Measurements from ENCODE around the gene USP7.

- no peak for TF ChIP-seq CBX5 (IDR thresholded peaks at IDR 0.05; ENCODE audit: low read depth)
- TF ChIP-seq MXI1 (IDR thresholded peaks at IDR 0.05; ENCODE audit: low read depth, low read length): no peak
- no peak for TF ChIP-seq EZH2 (IDR thresholded peaks at IDR 0.05; ENCODE audit: borderline replicate concordance, control insufficient read depth, low read depth, low read length)
- TF ChIP-seq ZNF217 (IDR thresholded peaks at IDR 0.05): no peak
- TF ChIP-seq NFXL1 (IDR thresholded peaks at IDR 0.05; ENCODE audit: borderline replicate concordance): no peak
- no peak for TF ChIP-seq YY1 (IDR thresholded peaks at IDR 0.05; ENCODE audit: low read depth, low read length)
- TF ChIP-seq USF2 (IDR thresholded peaks at IDR 0.05; ENCODE audit: borderline replicate concordance, low read depth, low read length): no peak
- TF ChIP-seq ZNF384 (IDR thresholded peaks at IDR 0.05; ENCODE audit: borderline replicate concordance, low read depth, low read length): no peak
- no peak for TF ChIP-seq FOXM1 (IDR thresholded peaks at IDR 0.05; ENCODE audit: low read depth, low read length)
- no peak for TF ChIP-seq ATF3 (IDR thresholded peaks at IDR 0.05; ENCODE audit: borderline replicate concordance, extremely low read depth, low read depth, low read length)
- no peak for TF ChIP-seq NR2F1 (conservative IDR thresholded peaks at IDR 0.05)
Observed at GRCh38 chr16:8951447-8952280, 12.0 kb downstream of the USP7 start.

All from GM12878 (cell line).